Stimulated activated CD4-positive, alpha-beta T cell treated with anti-CD3 and anti-CD28 coated beads, Interleukin-12 subunit alpha, Interleukin-12 subunit beta, amount 100 ng/mL, for 4 hours (primary cell): ENCODE results near the gene TRIM44.

ENCODE experiments used
- DNase-seq: peaks from one replicate; pipeline ENCODE4 v3.0.0-alpha.2; 2020

The TRIM44 gene

GRCh38 chr11:35862666-35863065 is 200.1 kb downstream of the TRIM44 start:
- DNase-seq = no peak

DNA sequence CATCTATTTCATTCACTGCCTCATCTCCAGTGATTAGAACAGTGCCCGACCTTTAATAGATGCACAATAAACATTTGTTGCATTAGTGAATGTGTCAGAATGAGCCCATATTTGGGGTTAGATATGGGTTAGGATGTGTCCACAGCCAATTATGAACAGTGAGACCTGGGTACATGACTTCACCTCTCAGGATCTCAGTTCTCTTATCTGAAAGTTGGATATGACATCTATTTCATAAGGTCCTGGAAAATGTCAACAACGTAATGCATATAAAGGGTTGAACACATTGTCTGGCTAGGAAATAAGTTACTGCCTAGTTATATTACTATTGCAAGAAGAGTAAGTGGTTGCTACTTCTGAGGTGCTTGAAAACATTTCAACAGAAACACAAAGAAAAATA is 201.6 kb downstream of the TRIM44 start:
- no peak for DNase-seq

GRCh38 chr11:35866601-35867000 is 204.0 kb downstream of the TRIM44 start:
- DNase-seq = no peak
